Fibroblast of lung (primary cell): ENCODE data around the gene LHFPL2. TPM values are rescaled to one million over a fixed set of nuclear protein-coding genes. Genes with fewer than 3 reads are reported as not detected.

Source experiments
- DNase-seq, 2 donors: peaks; one replicate each; pipeline versions ENCODE4 v3.0.0 to v3.0.0-alpha.2; 2010; ENCODE audit warnings: low read depth in 2 of 2
- H2AFZ ChIP-seq: 2 replicates; pipeline ENCODE4 v1.5.1; 2012; ENCODE audit warnings: low read length, control low read depth, inconsistent platforms
- H3K27ac ChIP-seq: 2 replicates; pipeline ENCODE4 v1.5.1; 2011; ENCODE audit warnings: low read length, control low read depth; ENCODE audit not compliant: insufficient read depth
- H3K27me3 ChIP-seq: 2 replicates; pipeline ENCODE4 v1.5.1; 2011; ENCODE audit warnings: mild to moderate bottlenecking, low read length; ENCODE audit not compliant: control insufficient read depth, insufficient read depth
- H3K36me3 ChIP-seq: 2 replicates; pipeline ENCODE4 v1.5.1; 2011; ENCODE audit warnings: low read length; ENCODE audit not compliant: control insufficient read depth, insufficient read depth
- H3K4me1 ChIP-seq: 2 replicates; pipeline ENCODE4 v1.5.1; 2011; ENCODE audit warnings: low read length; ENCODE audit not compliant: control insufficient read depth, insufficient read depth; ENCODE audit errors: extremely low read depth
- H3K4me2 ChIP-seq: 2 replicates; pipeline ENCODE4 v1.5.1; 2011; ENCODE audit warnings: low read length, control low read depth; ENCODE audit not compliant: insufficient read depth; ENCODE audit errors: extremely low read depth
- H3K4me3 ChIP-seq, 4 experiments: fragments of 200-600 bp in 1 of 4; sonication (generic) in 1 of 4; replicated peaks in 1 of 4; 2 replicates each; pipeline ENCODE4 v1.5.1; 2011 to 2016; ENCODE audit warnings: low read length in 4 of 4, low read depth in 3 of 4, mild to moderate bottlenecking in 3 of 4, control low read depth in 2 of 4, inconsistent platforms in 1 of 4, mixed read lengths in 1 of 4; ENCODE audit not compliant: insufficient read depth in 1 of 4; ENCODE audit errors: control extremely low read depth in 1 of 4
- H3K79me2 ChIP-seq: 2 replicates; pipeline ENCODE4 v1.5.1; 2012; ENCODE audit warnings: mild to moderate bottlenecking, low read length, inconsistent platforms; ENCODE audit not compliant: control insufficient read depth, insufficient read depth
- H3K9ac ChIP-seq: 2 replicates; pipeline ENCODE4 v1.5.1; 2011; ENCODE audit warnings: mild to moderate bottlenecking, low read length, control low read depth; ENCODE audit not compliant: insufficient read depth
- H3K9me3 ChIP-seq: 2 replicates; pipeline ENCODE4 v1.5.1; 2012; ENCODE audit warnings: low read depth, low read length; ENCODE audit not compliant: control insufficient read depth, insufficient read depth
- H4K20me1 ChIP-seq: 2 replicates; pipeline ENCODE4 v1.5.1; 2011; ENCODE audit warnings: low read length; ENCODE audit not compliant: control insufficient read depth, insufficient read depth; ENCODE audit errors: extremely low read depth
- CTCF ChIP-seq, 2 donors: IDR thresholded peaks in 1 of 2; conservative IDR thresholded peaks in 1 of 2; 1 replicate in 1 of 2; 2 replicates in 1 of 2; pipeline ENCODE4 v1.5.1; 2011 to 2012; ENCODE audit warnings: low read length in 2 of 2, control low read depth in 1 of 2, inconsistent platforms in 1 of 2, low read depth in 1 of 2, mild to moderate bottlenecking in 1 of 2
- EZH2 ChIP-seq: IDR thresholded peaks from 2 replicates; pipeline ENCODE4 v1.5.1; 2012; ENCODE audit warnings: low read length, control low read depth, mild to moderate bottlenecking; ENCODE audit errors: missing control alignments
- polyA plus RNA-seq, 2 donors: library from polyadenylated mRNA; depleted of rRNA in 1 of 2; stranded (reverse) in 1 of 2; unstranded in 1 of 2; fragments of >200 nt; gene quantifications; 2 replicates each; pipeline ENCODE4 v1.2.1, GENCODE V29; 2011 to 2012; ENCODE audit warnings: missing spikeins in 1 of 2
- total RNA-seq: library from RNA; depleted of rRNA; stranded (reverse); fragments of >200 nt; gene quantifications from 2 replicates; pipeline ENCODE4 v1.2.1, GENCODE V29; 2014

LHFPL2 gene
- total and polyA plus RNA-seq, 2 donors (not counting 1 experiment from before 2014, with no cell fraction given) = 13.7 to 51.4 TPM

- TF ChIP-seq EZH2 (no peak), CTCF (conservative IDR thresholded peaks at IDR 0.05 in 1 of 2, IDR thresholded peaks at IDR 0.05 in 1 of 2; ENCODE audit: low read depth in 1 of 2, low read length in 2 of 2) (no peak)
- no peak overlapping the region for H3K9ac ChIP-seq
- H2AFZ ChIP-seq = no peak overlapping the region
- no peaks in the 10 kb centered on the region for H3K36me3 ChIP-seq
- H3K27ac ChIP-seq = peak overlapping the region; percentile 29
- no peaks in the 10 kb centered on the region for H3K27me3 ChIP-seq
- H4K20me1 ChIP-seq = no peaks in the 10 kb centered on the region
- H3K4me3 ChIP-seq = no peak overlapping the region
- H3K4me2 ChIP-seq = peak overlapping the region; percentile 36
- no peaks in the 10 kb centered on the region for H3K9me3 ChIP-seq
- peaks cover 25% of the 10 kb centered on the region for H3K79me2 ChIP-seq
- DNase-seq = peak in 1 of 2 donors; percentile 69
- peaks cover 26% of the 10 kb centered on the region for H3K4me1 ChIP-seq
These were observed 146.9 kb downstream of the LHFPL2 start for GRCh38 chr5:78501411-78502352.

GRCh38 chr5:78500871-78501270, 147.7 kb downstream of the LHFPL2 start:
- TF ChIP-seq EZH2 (no peak), CTCF (conservative IDR thresholded peaks at IDR 0.05 in 1 of 2, IDR thresholded peaks at IDR 0.05 in 1 of 2; ENCODE audit: low read depth in 1 of 2, low read length in 2 of 2) (no peak)
- H3K79me2 ChIP-seq = peaks cover 27% of the 10 kb centered on the region
- H3K27me3 ChIP-seq = no peaks in the 10 kb centered on the region
- no peaks in the 10 kb centered on the region for H4K20me1 ChIP-seq
- H3K27ac ChIP-seq = no peak overlapping the region
- H3K4me3 ChIP-seq = no peak overlapping the region
- H3K4me2 ChIP-seq = no peak overlapping the region
- no peak for DNase-seq
- no peak overlapping the region for H2AFZ ChIP-seq
- H3K36me3 ChIP-seq = no peaks in the 10 kb centered on the region
- no peaks in the 10 kb centered on the region for H3K9me3 ChIP-seq
- peaks cover 18% of the 10 kb centered on the region for H3K4me1 ChIP-seq
- no peak overlapping the region for H3K9ac ChIP-seq

- no peak for TF ChIP-seq CTCF (conservative IDR thresholded peaks at IDR 0.05 in 1 of 2, IDR thresholded peaks at IDR 0.05 in 1 of 2; ENCODE audit: low read depth in 1 of 2, low read length in 2 of 2)
- TF ChIP-seq EZH2 = no peak
- H3K27ac ChIP-seq = no peak overlapping the region
- DNase-seq = no peak
- no peak overlapping the region for H3K4me3 ChIP-seq
- no peak overlapping the region for H2AFZ ChIP-seq
- no peak overlapping the region for H3K4me2 ChIP-seq
- no peaks in the 10 kb centered on the region for H4K20me1 ChIP-seq
- H3K4me1 ChIP-seq = peaks cover 10% of the 10 kb centered on the region
- no peaks in the 10 kb centered on the region for H3K27me3 ChIP-seq
- H3K79me2 ChIP-seq = peaks cover 30% of the 10 kb centered on the region
- no peak overlapping the region for H3K9ac ChIP-seq
- H3K36me3 ChIP-seq = no peaks in the 10 kb centered on the region
- H3K9me3 ChIP-seq = no peaks in the 10 kb centered on the region
These were observed 148.5 kb downstream of the LHFPL2 start for GRCh38 chr5:78500028-78500427.
